ENCODE results near the gene SGSM2.

The SGSM2 gene

DNA sequence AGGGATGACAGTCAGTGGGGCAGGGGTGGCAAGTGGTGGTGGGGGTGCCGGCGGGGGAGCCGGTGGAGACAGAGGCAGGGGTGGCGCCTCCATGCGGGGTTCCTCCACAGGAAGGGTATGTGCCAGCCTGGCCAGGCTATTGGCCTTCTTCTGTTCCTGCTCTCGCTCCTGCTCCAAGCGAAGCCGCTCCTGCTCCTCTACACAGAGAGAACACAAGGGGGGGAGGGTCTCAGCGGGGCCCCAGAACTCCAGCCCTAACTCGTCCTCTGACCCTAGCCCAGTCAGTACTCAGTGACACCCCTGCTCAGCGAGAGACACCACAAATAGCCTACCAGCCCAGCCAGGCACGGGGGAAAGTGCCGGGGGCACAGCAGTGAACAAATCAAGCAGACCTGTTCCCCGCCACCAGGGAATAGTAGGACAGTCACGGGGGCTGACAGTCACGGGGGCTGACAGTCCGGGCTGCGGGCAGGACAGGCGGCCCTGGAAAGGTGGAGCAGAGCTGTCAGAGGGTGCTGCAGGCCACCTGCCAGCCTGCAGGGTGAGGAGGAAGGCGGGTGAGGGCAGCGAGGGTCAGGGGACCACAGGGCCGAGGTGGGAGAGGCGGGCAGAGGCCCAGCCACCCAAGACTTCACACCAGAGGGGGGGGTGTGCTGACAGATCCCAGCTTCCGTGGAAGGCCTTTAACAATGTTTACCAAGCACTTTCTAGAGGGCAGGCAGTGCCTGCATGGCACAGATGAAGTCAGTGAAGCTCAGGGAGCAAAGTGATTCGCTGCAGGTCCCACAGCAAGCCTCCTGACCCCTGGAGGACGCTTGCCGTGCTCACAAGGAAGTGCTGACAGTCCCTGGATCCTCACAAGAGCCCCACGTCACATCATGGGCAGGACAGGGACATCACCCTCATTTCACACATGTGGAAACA lies 58.2 kb downstream of the SGSM2 start:
- Mint-ChIP-seq H3K27me3 (no peaks in the 10 kb centered on the region), H3K27ac (peak overlapping the region; percentile 79), H3K9me3 (no peaks in the 10 kb centered on the region), H3K36me3 (peaks cover 7% of the 10 kb centered on the region), H3K4me1 (peaks cover 78% of the 10 kb centered on the region), H3K4me3 (peak overlapping the region; percentile 32)
- ATAC-seq = no peak

DNA sequence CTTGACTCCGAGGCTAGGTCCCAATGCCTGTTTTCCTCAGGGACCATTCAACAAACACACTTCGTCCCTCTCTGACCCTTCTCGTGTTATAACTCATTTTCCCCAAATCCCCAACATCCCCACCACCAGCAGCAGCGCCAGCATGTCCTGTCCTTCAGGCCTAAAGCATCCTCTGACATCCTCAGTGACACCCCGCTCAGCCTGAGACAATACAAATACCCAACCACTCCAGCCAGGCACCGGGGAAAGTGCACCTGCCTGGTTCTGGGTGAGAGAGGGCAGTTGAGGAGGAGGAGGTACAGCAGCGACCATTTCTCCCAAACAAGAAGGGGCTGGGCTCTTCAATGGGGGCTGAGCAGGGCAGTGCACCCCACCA lies 58.9 kb downstream of the SGSM2 start:
- Mint-ChIP-seq H3K9me3 (no peaks in the 10 kb centered on the region), H3K27ac (peak overlapping the region; percentile 98), H3K4me3 (peak overlapping the region; percentile 32), H3K27me3 (no peaks in the 10 kb centered on the region), H3K4me1 (peaks cover 73% of the 10 kb centered on the region), H3K36me3 (peaks cover 7% of the 10 kb centered on the region)
- no peak for ATAC-seq

GRCh38 chr17:2396568-2397246 lies 59.4 kb downstream of the SGSM2 start:
- H3K4me1 Mint-ChIP-seq = peaks cover 70% of the 10 kb centered on the region
- H3K27ac Mint-ChIP-seq = peak overlapping the region; percentile 98
- peak overlapping the region; percentile 74 for H3K4me3 Mint-ChIP-seq
- H3K27me3 Mint-ChIP-seq = no peaks in the 10 kb centered on the region
- peaks cover 5% of the 10 kb centered on the region for H3K36me3 Mint-ChIP-seq
- ATAC-seq = no peak
- no peaks in the 10 kb centered on the region for H3K9me3 Mint-ChIP-seq

DNA sequence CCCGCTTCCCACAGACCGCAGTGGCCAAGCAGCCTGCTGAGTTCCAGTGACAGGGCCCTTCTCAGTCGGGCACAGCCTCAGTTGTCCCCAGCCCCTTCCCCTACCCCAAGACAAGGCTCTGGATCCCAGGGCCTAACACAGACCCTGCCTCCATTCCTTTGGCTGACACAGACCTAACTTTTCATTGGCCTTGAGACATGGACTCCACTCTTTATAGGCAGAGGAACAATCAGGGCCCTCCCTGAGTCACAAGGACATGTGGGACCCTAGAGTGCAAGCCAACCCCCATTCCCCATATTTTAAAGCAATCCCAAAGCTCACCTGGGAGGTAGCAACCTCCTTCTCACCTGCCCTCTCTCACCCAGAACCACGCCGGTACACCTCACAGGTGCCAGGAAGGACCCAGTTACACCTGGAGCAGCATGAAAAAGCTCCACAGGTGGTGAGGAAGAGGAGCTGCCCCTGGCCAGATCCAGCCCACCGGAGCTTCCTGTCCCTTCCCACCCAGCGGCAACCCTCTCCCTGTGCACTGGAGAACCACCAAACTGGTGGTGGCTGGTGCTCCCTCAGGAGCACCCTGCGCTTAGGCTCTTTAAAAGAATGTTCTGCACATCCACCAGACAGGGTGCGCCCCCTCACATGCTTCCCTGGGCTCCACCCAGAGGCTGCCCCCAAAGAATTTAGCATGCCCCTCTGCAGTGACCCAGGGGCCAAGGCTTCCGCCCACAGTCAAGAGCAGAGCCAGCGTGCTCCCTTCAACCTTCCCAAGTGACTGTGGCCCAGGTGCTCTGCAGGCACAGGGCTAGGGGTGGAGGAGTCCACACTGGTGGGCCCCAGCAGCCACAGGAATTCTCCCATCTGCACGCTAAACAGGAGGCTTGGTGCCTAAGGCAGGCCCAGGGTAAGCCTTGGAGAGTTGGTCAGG lies 60.2 kb downstream of the SGSM2 start:
- Mint-ChIP-seq H3K36me3 (no peaks in the 10 kb centered on the region), H3K4me3 (peak overlapping the region; percentile 74), H3K27ac (peak overlapping the region; percentile 98), H3K9me3 (no peaks in the 10 kb centered on the region), H3K27me3 (no peaks in the 10 kb centered on the region), H3K4me1 (peaks cover 70% of the 10 kb centered on the region)
- ATAC-seq = no peak

- H3K27me3 Mint-ChIP-seq = no peaks in the 10 kb centered on the region
- H3K9me3 Mint-ChIP-seq = no peaks in the 10 kb centered on the region
- peak overlapping the region; percentile 74 for H3K4me3 Mint-ChIP-seq
Measured at GRCh38 chr17:2398182-2398581, 60.9 kb downstream of the SGSM2 start.

DNA sequence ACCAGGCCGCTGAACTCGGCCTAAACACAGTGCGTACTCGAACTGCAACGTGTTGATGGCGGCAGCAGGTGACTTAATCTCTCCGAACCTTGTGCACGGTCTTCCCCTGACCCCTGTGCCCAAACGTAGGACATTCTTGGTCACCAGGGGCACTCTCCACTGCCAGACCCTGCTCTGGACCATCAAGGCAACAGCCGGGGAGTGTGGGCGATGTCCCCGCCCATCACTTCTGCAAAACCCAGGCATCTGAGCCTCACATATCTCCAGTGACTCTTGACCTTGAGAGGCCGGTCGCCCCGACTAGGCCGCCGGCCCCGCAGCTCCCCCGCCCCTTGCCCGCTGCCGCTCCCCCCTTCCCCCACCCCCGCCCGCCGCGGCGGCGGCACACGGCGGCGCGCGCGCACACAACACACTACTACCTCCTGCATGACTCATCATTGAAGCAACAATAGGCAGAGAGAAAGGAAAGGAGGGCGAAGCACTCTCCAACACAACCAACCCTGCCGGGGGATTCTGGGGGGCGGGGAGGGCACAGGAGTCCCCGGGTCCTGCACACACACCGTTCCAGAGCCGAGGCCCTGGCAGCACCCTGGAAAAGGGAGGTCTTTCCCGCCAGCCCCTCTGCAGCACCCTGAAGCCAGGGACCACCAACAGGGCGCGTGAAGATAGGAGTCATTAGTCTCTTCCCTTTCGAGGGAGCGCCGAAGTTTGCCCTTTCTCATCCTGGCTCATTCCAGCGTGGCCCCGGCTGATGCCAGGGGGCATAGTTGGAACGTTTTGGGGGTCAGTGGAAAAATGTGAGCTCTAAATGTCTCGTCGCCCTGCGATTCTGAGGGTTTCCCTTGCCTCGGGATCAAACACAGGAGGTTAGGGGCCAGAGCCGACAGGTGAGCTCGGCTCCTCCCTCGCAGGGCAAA lies 61.6 kb downstream of the SGSM2 start:
- Mint-ChIP-seq H3K27me3 (no peaks in the 10 kb centered on the region), H3K4me3 (peak overlapping the region; percentile 87), H3K36me3 (no peaks in the 10 kb centered on the region), H3K4me1 (peaks cover 73% of the 10 kb centered on the region), H3K9me3 (no peaks in the 10 kb centered on the region), H3K27ac (peak overlapping the region; percentile 98)
- no peak for ATAC-seq

More at GRCh38 chr17:2398182-2398581, 60.9 kb downstream of the SGSM2 start:
- Mint-ChIP-seq H3K4me1 (peaks cover 73% of the 10 kb centered on the region), H3K27ac (peak overlapping the region; percentile 98), H3K36me3 (no peaks in the 10 kb centered on the region)
- ATAC-seq = no peak

- peak; percentile 73 for ATAC-seq
- Mint-ChIP-seq H3K27ac (peak overlapping the region; percentile 98), H3K9me3 (no peaks in the 10 kb centered on the region), H3K36me3 (no peaks in the 10 kb centered on the region), H3K4me1 (peaks cover 65% of the 10 kb centered on the region), H3K4me3 (peak overlapping the region; percentile 87), H3K27me3 (no peaks in the 10 kb centered on the region)
Measured at GRCh38 chr17:2399572-2400473, 62.5 kb downstream of the SGSM2 start.

GRCh38 chr17:2400474-2400866 lies 63.2 kb downstream of the SGSM2 start:
- Mint-ChIP-seq H3K27me3 (no peaks in the 10 kb centered on the region), H3K36me3 (no peaks in the 10 kb centered on the region), H3K27ac (peak overlapping the region; percentile 98), H3K4me1 (peaks cover 59% of the 10 kb centered on the region), H3K4me3 (peak overlapping the region; percentile 87), H3K9me3 (no peaks in the 10 kb centered on the region)
- ATAC-seq = peak; percentile 14

GRCh38 chr17:2400877-2401425 lies 63.6 kb downstream of the SGSM2 start, which contains the start of gene MNT:
MNT (minus strand) TSS chr17:2401060; CDS start chr17:2400712, 348 bp downstream.
- peak; percentile 73 for ATAC-seq
- no peaks in the 10 kb centered on the region for H3K27me3 Mint-ChIP-seq
- H3K27ac Mint-ChIP-seq = peak within 1 kb of the TSS; percentile 98
- H3K4me1 Mint-ChIP-seq = peaks cover 54% of the 10 kb centered on the region
- no peaks in the 10 kb centered on the region for H3K36me3 Mint-ChIP-seq
- H3K9me3 Mint-ChIP-seq = no peaks in the 10 kb centered on the region
- peak within 1 kb of the TSS; percentile 87 for H3K4me3 Mint-ChIP-seq

GRCh38 chr17:2401426-2402221 lies 64.3 kb downstream of the SGSM2 start:
- Mint-ChIP-seq H3K4me1 (peaks cover 50% of the 10 kb centered on the region), H3K27ac (peak overlapping the region; percentile 98), H3K27me3 (no peaks in the 10 kb centered on the region), H3K9me3 (no peaks in the 10 kb centered on the region), H3K4me3 (peak overlapping the region; percentile 87), H3K36me3 (peaks cover 2% of the 10 kb centered on the region)
- ATAC-seq = peak; percentile 77

DNA sequence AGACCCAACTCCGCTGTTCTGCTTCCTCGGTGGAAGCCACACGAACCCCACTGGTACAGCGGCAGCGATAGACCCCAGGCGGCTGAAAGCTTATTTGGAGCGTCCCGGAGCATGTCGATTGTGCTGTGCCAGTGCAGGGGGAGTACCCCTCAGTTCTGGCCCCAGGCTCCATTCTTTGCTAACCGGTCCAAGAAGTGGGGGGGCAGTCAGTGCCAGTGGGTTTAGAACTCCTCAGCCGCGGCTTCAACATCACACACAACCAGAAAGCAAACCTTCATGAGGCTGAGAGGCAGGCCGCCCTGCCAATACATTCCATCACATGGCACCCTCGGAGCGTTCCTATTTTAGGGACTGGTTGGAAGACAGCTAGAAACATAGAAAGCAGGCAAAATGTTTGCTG lies 65.2 kb downstream of the SGSM2 start:
- Mint-ChIP-seq H3K4me3 (peak overlapping the region; percentile 79), H3K27ac (peak overlapping the region; percentile 98), H3K27me3 (no peaks in the 10 kb centered on the region), H3K9me3 (no peaks in the 10 kb centered on the region), H3K4me1 (peaks cover 46% of the 10 kb centered on the region), H3K36me3 (peaks cover 4% of the 10 kb centered on the region)
- no peak for ATAC-seq

DNA sequence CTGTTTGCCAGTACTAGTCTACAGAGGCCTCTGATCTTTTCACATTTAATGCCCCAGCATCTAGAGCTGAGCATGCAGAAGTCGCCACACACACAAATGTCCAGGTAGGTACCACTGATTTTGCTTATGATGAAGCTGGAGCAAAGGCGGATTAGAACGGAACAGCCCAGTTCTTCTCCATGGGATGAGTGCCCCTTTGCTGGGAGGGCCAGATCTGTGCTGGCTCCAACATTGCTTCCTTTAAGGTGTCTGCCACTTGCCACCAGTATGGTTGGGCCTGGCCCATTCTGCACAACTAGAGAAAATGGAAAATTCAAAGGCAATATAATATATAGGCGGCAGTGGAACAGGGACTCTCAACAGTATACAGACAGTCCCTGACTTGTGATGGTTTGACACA lies 65.7 kb downstream of the SGSM2 start:
- no peaks in the 10 kb centered on the region for H3K9me3 Mint-ChIP-seq
- peaks cover 41% of the 10 kb centered on the region for H3K4me1 Mint-ChIP-seq
- no peak overlapping the region for H3K27ac Mint-ChIP-seq
- H3K36me3 Mint-ChIP-seq = peaks cover 4% of the 10 kb centered on the region
- no peak overlapping the region for H3K4me3 Mint-ChIP-seq
- H3K27me3 Mint-ChIP-seq = no peaks in the 10 kb centered on the region
- no peak for ATAC-seq
